Gastroesophageal sphincter (tissue), 3 donors: ENCODE data around the gene ENPP3.

Experiments used
- EP300 ChIP-seq: sonication (generic); formaldehyde crosslinking; IDR thresholded peaks from one replicate; pipeline ENCODE4 v1.6.1; 2017; ENCODE audit warnings: antibody characterized with exemption, mild to moderate bottlenecking
- POLR2A ChIP-seq, 2 donors: fragments of 450-650 bp; IDR thresholded peaks; one replicate each; pipeline ENCODE4 v1.6.1; 2017; ENCODE audit warnings: antibody characterized with exemption in 2 of 2, mild to moderate bottlenecking in 2 of 2, moderate library complexity in 1 of 2
- POLR2AphosphoS5 ChIP-seq: sonication (generic); formaldehyde crosslinking; IDR thresholded peaks from one replicate; pipeline ENCODE4 v1.6.1; 2017; ENCODE audit warnings: antibody characterized with exemption
- TF ChIP-seq, protein P1 (sequence below), 4 experiments: fragments of 200-600 bp in 2 of 4; fragments of 450-650 bp in 2 of 4; sonication (generic) in 1 of 4; IDR thresholded peaks; one replicate each; pipeline ENCODE4 v1.5.1; 2017 to 2019; ENCODE audit warnings: antibody characterized with exemption in 4 of 4, mild to moderate bottlenecking in 2 of 4, moderate library complexity in 2 of 4

DNA sequence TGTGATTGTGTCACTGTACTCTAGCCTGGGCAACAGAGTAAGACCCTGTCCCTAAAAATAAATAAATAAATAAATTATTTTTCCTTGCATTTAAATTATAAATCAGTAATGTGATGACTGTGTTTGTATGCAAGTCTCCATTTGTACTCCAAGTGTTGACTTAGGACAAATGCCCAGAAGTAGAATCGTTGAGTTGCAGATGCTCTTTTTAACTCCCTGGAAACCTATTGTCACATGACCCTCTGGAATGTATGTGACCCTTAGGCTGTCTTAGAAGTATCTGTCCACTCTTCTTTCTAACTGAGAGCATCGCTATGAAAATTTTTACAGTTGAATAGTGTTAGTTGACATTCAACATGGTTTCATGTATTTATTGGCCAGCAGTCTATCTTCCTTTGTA, 45.3 kb downstream of the ENPP3 start:
- TF ChIP-seq POLR2AphosphoS5 (no peak), POLR2A (IDR thresholded peaks at IDR 0.05) (no peak), EP300 (no peak)
- TF ChIP-seq, protein P1, sequence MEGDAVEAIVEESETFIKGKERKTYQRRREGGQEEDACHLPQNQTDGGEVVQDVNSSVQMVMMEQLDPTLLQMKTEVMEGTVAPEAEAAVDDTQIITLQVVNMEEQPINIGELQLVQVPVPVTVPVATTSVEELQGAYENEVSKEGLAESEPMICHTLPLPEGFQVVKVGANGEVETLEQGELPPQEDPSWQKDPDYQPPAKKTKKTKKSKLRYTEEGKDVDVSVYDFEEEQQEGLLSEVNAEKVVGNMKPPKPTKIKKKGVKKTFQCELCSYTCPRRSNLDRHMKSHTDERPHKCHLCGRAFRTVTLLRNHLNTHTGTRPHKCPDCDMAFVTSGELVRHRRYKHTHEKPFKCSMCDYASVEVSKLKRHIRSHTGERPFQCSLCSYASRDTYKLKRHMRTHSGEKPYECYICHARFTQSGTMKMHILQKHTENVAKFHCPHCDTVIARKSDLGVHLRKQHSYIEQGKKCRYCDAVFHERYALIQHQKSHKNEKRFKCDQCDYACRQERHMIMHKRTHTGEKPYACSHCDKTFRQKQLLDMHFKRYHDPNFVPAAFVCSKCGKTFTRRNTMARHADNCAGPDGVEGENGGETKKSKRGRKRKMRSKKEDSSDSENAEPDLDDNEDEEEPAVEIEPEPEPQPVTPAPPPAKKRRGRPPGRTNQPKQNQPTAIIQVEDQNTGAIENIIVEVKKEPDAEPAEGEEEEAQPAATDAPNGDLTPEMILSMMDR (IDR thresholded peaks at IDR 0.05), result no peak
